ENCODE results near the gene AHSP.

- TF ChIP-seq EZH2 (IDR thresholded peaks at IDR 0.05; ENCODE audit: insufficient read depth, poor library complexity, severe bottlenecking) (no peak), EZH2phosphoT487 (IDR thresholded peaks at IDR 0.05; ENCODE audit: insufficient read depth, low read depth) (no peak)
These were observed at the start of gene AHSP for GRCh38 chr16:31527734-31528274.

Measured in GM23248 (cell line).